KG1 (cell line): ENCODE data around the gene LIMS2.

Experiments
- DNase-seq: peaks from one replicate; lab custom pipeline; 2025; lab: John Stamatoyannopoulos, UW

LIMS2 gene

GRCh38 chr2:127633556-127634065, 41.7 kb downstream of the LIMS2 start:
- no peak for DNase-seq

- no peak for DNase-seq
These were observed 42.5 kb downstream of the LIMS2 start for GRCh38 chr2:127632592-127633489.

DNA sequence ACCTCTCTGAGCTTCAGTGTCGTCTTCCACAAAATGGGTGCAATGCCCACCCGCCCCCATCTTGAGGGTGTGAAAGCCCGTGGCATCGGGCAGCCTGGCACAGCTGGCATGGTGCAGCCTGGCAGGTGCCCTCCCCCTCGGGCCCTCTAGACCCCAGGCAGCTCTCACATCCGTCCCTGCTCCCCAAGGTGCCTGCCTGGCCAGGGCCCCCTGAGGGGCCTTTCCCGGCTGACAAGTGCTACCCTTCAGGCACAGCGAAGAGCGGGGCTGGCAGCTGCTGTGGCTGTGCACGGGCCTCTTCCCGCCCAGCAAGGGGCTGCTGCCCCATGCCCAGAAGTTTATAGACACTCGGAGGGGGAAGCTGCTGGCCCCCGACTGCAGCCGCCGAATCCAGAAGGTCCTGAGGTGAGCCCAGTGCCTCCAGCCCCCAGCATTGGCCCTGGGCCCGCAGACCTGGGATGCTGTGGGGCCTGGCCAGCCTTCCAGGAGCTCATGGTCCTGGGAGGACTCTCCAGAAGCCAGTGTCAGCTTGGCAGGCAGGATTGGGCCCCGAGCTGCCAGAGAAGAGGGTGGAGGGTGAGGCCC, 43.2 kb downstream of the LIMS2 start:
- no peak for DNase-seq

- no peak for DNase-seq
These were observed 43.8 kb downstream of the LIMS2 start for GRCh38 chr2:127631541-127631996.

DNA sequence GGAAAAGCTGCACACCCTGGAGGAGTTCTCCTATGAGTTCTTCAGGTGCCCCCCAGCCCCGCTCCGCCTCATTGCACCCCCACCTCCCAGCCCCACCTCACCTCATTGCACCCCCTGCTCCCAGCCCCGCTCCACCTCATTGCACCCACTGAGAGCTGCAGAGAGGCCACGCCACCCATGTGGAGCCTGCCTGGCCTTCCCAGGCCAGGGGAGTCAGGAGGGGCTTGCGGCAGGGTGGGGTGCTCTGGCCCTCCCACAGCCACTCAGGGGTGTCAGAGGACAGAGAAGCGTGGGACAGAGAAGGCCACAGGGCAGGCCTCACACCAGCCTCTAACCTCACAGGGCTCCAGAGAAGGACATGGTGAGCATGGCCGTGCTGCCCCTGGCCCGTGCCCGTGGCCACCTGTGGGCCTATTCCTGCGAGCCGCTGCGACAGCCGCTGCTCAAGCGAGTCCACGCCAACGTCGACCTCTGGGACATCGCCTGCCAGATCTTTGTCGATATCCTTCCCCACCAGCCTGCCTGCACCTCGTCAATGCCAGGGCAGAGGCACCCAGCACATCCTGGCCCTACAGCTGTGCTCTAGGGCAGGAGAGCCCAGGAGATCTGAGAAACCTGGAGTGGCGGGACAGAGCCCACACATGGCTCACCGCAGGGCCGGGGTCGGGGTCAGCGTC, 44.3 kb downstream of the LIMS2 start:
- no peak for DNase-seq

DNA sequence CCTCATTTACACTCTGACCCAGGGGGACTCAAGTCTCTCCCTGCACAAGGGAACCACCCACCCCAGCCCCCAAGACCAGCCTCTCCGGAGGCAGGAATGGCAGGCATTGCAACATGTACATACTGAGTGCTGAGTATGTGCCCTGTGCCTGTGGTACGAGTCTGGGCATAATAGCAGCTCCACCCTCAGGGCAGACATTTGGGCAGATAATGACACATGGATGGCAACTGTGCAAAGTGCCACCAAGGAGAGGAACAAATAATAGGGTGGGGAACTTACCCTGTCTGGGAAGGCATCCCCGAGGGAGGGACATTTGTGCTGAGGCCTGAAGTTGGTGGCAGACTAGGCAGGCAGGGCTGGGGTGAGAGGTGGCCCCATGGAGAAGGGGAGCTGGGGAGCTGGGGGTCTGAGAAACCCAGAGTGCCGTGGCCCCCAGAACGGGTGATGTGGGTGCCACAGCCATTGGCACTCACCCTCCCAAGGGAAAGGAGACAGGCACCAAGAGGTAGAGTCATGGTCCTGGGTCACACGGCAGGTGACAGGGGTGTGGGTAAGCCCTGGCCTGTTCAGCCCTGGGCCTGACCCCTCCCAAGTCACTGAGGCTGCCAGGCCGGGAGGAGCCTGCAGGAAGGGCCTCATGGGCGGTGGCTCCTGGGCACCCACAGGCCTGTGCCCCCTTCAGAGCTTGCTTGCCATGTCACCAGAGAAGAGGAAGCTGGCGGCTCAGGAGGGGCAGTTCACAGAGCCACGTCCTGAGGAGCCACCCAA, 45.0 kb downstream of the LIMS2 start:
- no peak for DNase-seq

- no peak for DNase-seq
These were observed 45.7 kb downstream of the LIMS2 start for GRCh38 chr2:127629637-127630036.

- DNase-seq, result no peak
These were observed 46.3 kb downstream of the LIMS2 start for GRCh38 chr2:127628767-127629614.

DNA sequence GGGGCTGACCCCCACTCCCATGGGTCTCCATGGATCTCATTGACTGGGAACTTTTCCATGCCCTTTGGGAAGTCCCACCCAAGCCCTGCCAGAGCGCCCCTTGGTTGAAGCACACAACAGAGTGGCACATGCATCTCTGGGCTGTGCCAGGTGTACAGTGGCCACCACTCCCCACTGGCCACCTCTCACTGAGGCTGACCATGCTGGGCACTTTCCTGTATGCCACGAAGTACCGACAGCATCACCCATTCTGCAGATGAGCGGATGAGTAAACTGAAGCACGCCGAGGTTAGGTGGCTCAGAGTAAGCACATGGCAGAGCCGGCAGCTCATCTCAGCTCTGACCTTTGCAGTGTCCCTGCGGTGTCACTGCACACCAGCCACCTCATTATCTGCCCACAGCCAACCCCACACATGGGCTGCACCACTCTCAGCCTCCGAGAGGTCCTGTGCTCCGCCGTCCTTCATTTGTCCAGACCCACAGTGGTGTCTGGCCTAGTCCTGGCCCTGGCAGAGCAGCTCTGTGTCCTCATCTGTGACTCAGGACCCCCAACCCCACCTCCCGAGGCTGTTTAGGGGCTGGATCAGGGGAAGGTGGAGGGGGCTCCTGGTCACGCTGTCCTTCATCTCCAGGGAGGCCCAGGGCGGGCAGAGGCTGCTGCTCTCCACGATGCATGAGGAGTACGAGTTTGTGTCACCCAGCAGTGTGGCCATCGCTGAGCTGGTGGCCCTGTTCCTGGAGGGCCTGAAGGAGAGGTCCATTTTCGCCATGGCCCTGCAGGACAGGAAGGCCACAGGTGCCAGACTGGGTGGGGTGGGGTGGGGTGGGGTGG, 47.4 kb downstream of the LIMS2 start:
- no peak for DNase-seq

DNA sequence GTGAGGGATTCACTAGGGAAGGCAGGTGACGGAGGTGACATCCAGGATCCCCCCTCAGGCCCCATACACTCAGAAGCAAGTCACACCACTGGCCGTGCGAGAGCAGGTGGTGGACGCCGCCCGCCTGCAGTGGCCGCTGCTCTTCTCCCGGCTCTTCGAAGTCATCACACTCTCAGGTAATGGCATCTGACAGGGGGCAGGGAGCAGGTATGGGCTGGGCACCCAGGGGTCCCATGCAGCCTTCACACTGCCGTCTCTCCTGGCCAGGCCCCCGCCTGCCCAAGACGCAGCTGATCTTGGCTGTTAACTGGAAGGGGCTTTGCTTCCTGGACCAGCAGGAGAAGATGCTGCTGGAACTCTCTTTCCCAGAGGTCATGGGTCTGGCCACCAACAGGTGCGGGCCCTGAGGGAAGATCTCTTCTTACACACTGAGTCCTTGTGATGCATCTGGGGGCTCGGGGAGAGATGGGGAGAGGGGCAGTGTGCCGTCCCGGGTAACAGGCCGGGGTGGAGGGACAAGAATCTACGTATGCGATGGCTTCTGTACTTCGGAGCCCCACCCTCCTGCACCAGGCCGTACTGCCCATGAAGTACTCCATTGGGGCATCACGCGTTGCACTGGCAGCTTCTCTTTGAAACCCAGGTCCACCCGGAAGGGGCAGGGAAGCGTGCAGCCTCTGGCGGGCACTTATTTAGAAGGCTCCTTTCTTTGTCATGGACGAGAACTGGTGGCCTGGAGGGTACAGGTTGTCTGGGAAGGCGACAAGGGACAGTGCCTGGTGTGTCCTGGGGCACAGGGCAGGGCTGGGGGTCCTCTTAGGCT, 48.2 kb downstream of the LIMS2 start:
- no peak for DNase-seq

- DNase-seq, result no peak
These were observed 49.2 kb downstream of the LIMS2 start for GRCh38 chr2:127626175-127626574.

DNA sequence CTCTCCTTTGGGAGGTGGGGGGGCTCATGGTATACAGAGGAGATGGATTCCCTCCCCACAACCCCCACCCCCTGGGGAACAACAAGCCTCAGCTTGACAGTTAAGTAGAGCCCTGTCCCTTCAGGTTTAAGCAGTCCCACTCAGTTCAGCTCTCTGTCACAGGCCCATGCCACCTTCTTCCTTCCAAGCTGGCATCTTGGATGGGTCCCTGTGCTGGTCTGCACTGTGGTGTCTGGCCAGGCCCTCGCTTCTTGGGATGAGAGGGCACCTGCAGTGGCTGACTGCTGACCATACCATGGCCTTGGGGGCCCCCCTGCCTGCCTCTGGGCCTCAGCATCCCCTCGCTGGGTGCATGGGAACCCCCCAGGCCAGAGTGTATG, 49.8 kb downstream of the LIMS2 start:
- no peak for DNase-seq

DNA sequence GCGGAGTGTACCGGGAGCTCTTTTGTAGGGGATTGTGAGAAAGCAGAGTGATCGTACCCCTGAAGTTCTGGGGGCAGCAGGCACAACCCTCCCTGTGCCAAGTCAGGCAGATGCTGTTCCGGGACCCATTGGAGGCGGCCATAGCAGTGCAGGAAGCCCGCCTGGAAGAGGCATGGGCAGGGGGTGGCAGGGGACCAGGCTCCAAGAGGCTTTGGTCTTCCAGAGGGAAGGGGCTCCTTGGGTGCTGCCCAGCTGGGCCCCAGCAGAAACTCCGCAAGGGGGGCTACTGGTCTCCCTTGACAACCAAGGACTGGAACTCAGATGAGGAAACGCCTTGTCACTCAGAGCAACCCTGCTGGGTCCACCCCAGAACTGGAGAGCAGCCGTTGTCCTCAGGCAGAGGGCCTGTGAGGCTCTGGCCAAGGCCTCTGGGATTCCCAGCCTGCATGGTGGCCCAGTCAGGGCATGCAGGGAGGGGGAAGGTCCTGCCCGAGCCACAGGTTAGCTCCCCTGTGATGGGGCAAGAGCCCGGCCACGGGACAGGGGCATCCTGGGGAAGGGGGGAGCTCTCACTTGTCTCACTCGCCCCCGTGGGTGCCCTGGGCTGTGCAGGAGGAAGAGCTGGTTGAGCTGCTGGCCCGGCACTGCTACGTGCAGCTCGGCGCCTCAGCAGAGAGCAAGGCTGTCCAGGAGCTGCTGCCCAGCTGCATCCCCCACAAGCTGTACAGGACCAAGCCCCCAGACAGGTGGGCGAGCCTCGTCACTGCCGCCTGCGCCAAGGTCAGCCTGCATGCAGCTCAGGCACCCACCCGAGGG, 50.4 kb downstream of the LIMS2 start:
- no peak for DNase-seq

DNA sequence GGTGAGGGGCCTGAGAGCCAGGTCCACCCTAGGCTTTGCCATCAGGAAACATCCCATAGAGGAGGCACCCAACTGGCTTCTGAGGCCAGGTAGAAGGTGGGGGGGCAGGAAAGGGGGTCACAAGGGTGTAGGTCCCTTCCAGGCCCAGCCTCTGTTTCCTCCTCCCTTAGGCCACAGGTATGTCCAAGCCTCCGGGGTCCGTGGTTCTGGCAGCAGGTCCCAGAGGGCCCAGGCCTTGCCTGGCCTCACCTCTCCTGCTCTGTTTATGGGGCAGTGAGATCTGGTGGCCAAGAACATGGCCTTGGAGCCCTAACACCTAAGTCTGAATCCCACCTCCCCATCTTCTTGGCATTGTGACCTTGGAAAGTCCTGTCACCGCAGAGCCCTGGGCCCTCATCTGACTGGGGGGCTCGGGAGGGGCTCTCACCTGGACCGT, 51.0 kb downstream of the LIMS2 start:
- no peak for DNase-seq

- no peak for DNase-seq
These were observed 51.7 kb downstream of the LIMS2 start for GRCh38 chr2:127623388-127624319.

GRCh38 chr2:127622561-127623387, 52.6 kb downstream of the LIMS2 start:
- no peak for DNase-seq
